Activated CD4-positive, alpha-beta T cell treated with anti-CD3 and anti-CD28 coated beads for 48 hours (primary cell): ENCODE results near the gene OXCT1.
A peak's percentile ranks its signal among the peaks of the same experiment; 100 is the strongest.
"Not testable (repeated sequence)": the region's sequence is repeated elsewhere in the genome, so short reads cannot be mapped to it uniquely, and the experiment has no call there.

Source experiments
- DNase-seq: peaks from one replicate; pipeline ENCODE4 v3.0.0-alpha.2; 2020

The OXCT1 gene

DNA sequence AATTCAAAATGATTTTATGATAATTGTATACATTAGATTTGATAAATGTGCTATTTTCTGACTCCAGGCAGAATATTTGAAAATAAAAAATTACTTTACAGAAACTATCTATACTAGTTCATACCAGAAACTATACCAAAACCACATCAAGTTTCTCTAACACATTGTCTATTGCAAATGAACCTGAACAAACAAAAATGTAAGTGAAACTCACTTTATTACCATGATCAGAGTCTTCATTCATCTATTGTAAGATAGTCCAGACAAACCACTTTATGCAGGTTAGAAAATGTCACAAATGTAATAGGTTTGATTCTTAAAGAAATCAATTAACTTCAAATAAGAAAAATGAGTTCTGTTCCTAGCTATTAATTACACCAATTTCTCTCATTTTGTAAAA is 99.4 kb downstream of the OXCT1 start:
- no peak for DNase-seq

DNA sequence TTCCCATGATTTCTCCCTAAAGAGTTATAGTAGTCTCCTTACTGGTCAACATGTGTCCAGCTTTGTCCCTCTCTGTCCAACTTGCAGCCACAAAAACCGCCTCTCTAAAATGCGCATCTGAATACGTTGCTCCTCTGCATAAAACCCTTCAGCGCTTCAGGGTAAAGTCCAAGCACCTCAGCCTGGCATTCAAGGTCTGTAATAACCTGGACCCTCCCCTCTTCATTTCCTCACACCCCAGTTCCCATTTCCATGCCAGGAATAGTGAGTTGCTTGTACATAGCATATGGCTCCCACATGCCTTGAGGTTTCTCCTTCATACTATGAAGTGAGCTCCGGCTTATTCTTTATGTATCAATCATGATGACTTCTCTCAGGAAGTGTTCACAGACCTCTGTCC is 101.5 kb downstream of the OXCT1 start:
- DNase-seq: no peak

DNA sequence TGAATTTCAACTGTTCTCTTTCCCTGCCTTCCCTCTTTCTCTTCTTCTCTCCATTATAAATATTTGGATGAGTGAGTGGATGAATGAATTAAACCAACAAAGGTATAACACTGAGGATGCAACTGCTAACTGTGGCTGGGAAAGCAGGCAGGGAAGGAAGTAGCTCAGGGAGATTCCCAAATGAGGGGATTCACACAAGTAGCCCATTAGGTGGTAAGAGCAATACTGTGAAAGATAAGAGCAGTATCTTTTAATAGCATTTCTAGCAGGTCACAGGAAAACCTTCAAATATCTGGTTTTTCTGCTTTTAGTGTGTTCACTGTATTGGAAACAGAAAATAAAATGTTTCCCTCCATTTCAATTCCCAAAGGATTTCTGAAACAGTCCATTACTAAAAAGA is 105.6 kb downstream of the OXCT1 start:
- no peak for DNase-seq

DNA sequence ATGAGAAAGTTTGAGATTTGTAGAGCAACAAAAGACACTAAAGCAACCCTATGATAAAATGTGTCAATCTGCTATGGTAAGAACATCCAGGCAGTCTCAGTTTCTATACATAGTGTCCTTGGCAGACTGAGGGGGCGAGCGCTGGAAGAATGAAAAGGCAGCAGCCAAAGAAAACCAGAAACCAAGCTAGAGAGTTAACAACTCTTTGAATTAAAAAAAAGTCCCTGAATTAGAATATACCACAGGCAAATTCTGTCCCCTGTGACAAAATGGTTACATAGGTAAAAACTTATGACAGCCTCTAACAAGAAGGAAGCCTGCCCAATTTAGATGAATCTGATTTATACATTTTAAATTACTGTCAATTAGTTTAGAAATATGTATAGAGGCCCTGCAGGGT is 106.7 kb downstream of the OXCT1 start:
- DNase-seq: no peak

DNA sequence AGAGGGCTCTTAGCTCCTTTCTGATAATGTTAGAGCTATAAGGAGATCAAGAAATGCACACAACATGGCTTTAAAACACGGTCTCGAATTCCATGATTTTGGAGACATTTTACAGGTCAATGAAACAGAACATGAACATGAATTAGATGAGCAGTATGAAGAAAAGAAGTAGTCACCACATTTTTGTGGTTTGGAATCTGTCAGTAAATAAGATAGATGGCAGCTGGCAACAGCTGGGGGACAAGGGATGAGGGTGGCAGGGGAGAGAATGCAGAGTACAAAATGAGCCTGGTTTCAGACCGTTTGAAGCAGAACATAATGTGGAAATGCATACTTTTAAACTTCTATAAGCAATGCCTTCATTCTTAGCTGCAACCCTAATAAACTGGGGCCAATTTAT is 107.1 kb downstream of the OXCT1 start:
- no peak for DNase-seq

DNA sequence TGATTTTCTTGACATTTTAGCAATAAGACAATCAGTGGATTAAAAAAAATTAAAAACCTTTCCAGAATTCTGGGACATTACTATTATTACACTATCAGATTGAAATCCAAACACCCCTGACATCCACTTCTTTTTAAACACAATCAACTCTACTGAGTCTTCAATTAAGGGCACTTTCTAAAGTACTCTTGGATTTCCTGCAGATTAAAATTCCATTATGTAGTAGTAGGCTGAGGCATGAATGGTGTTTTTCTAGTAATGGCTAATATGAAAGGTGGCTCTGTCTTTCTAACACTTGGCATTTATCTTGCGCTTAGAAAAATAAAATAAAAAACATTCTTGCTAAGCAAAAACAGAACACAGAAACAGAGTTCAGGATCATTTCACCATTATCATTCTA is 107.8 kb downstream of the OXCT1 start:
- no peak for DNase-seq

DNA sequence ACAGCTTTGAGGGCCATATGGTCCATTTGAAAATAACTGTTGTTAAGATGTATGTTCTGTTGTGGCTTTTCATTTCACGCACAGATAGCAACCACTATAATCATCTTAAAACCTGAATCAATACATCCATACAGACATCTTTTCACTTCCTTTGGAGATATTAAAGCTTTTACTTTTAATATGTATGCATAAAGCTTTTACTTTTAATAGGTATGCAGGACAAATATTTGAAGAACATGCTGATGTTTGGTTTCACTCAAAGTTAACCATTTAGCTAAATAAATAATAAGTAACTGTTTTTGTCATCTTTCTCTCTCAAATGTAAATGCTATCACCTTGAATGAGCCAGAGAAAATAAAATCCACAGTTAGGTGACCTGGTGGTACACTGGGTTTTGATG is 108.6 kb downstream of the OXCT1 start:
- no peak for DNase-seq

DNA sequence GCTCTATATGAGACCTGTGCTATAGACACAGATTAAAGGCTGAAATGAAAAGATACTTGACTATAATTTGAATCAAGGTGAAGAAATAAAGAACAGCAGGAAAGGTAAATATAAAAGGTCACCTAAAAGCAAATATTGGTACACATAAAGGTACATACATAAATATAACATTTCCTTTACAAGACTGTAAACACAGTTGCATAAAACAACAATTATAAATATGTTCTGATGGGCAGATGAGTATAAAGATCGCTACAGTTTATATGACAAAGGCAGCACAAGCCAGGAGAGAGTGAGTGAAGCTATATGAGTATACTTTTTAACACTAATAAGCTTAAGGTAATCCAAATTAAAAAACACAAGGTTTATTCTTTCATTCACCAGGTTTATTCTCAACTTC is 114.5 kb downstream of the OXCT1 start:
- DNase-seq: no peak

DNA sequence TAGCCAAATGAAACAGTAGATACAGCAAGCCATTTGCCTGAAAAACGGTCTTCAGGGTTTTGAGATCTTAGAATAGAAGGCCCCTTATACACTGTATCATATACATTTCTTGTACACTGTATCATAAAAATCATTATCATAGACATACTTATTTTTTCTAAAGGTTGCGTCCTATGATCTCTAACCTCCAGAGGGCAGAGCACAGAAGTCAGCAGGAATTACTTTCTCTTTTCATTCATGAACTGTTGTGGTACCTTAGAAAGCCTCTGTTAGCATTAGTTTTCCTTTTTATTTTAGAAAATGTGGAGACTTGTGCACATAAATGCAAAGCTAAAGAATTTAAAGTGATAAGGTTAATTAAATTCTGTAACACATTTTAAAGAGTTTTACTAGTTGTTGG is 115.4 kb downstream of the OXCT1 start:
- no peak for DNase-seq

DNA sequence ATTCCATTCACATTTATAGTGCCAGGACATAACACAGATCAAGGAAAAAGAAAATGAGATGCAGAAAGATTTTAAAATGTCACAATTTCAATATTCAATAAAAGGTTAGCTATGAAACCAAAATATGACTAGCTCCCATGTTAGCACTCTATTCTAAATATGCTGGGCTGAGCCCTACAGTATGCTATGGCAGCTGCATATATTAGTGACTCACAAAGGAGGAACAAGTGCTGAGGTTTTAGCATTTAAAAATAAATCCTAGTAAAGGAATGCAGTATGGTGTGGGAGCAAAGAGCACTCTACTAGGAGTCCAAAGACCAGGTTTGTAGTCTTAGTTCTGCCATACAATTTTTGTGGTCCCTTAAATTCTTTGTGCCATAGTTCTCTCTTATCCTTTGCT is 118.4 kb downstream of the OXCT1 start:
- no peak for DNase-seq

DNA sequence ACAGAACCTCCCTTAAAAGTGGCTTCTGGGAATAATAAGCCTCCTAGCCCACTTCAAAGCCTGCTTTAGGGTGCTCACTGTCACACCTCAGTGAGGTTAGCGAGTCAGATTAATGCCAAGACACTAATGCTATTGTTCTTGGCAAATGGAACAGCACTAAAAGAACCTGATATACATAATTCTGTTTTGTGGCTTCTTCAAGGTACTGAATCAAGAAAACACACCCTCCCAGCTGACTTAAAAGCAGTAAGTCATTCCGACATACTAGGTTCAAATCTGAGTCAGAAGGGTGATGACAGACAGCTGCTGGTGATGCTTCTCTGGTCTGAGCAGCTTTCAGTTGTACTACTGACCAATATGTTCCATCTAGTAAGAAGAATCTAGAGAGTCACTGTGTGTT is 121.6 kb downstream of the OXCT1 start:
- DNase-seq: peak; percentile 54

DNA sequence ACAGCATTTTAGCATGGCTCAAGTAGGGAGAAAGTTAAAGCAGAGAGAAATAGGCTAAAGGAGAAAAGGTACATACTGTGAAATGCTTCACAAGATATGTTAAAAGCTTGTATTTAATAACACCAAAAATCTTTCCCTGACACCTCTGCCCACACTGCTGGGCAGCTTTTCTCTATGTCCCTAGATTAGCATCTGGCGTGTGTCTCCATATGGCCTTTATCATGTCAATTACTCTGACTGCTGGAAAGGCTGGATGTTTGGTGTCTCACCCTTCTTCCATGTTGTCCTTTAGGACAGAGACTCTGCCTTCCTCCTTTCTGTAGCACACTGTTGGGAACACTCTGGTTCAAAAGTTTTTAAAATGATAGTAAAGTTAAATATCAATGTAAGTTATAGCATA is 122.5 kb downstream of the OXCT1 start:
- no peak for DNase-seq

DNA sequence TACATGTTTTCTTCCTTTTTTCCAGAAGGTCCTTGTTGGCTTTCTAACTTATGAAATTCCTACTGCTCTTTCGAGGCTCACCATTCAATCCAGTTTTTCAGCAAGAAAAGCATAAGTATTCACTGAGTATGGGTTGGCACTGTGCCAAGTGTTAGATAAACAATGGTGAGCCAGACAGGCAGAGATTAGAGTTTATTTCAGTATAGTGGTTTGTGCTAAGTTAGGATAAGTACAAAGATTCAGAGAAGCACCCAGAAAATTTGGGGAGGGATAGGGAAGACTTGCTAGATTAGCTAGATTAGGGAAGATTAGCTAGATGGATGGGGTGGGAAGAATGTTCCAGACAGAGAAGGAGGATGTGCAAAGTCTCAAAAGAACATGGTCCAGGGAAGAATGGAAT is 122.9 kb downstream of the OXCT1 start:
- no peak for DNase-seq

DNA sequence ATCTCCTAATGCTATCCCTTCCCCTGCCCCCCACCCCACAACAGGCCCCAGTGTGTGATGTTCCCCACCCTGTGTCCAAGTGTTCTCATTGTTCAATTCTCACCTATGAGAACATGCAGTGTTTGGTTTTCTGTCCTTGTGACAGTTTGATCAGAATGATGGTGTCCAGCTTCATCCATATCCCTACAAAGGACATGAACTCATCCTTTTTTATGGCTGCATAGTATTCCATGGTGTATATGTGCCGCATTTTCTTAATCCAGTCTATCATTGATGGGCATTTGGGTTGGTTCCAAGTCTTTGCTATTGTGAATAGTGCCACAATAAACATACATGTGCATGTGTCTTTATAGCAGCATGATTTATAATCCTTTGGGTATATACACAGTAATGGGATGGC is 127.6 kb downstream of the OXCT1 start:
- not testable (repeated sequence) for DNase-seq

DNA sequence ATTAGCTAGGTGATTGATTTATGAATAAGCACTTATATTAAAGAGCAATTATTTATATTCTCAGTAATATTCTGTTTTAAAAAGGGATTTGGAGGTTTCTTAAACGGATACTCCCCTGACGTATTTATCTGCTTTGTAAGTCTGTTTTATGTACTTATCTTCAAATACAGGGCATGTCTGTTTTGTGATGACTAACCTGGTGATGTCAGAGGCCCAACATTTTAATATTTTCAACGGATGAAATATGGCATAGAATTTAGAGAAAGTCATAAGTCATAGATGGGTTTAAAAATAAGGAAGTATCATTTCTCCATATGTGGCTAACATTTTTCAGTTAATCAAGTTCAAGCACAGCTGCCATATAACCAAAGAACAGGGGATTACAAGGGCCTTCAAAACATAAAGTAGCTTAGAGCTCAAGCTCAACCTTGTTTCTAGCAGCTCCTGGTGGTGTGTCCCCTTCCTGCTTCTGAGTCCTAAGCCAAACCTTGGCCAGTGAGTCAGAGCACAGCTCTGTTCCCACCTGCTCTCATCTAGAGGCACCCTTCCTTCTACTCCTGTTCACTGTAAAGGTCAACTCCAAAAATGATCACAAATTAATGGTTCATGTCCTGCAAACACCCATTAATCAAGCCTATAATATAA is 131.4 kb downstream of the OXCT1 start:
- no peak for DNase-seq

DNA sequence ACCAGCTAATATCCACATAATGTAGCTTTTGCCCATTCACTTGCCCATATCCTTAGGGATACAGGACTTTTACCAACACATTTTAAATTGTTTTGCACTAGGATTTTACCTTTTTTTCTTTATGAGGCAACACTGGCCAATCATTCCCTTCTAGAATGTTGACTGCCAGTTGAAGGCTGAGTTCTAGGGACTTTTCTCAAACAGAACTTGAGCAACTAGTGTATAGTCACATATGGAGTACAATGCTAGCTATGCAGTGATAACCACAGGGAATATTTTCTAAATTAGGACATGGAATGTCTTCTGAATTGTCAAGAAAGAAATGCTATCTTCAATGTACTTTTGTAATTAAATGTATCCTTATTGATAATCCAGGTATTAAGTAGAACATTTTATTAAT is 133.6 kb downstream of the OXCT1 start:
- no peak for DNase-seq

DNA sequence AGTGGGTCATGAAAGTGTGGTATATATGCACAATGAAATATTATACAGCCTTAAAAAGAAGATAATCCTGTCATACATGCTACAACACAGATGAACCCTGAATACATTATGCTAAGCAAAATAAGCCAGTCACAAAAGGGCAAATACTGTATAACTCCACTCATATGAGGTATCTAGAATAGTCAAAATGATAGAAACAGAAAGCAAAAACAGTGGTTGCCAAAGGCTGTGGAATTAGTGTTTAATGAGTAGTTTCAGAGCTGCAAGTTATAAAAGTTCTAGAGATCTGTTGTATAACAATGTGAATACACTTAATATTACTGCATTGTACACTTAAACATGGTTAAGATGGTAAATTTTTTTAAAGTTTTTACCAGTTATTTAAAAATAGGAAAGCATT is 135.0 kb downstream of the OXCT1 start:
- no peak for DNase-seq

DNA sequence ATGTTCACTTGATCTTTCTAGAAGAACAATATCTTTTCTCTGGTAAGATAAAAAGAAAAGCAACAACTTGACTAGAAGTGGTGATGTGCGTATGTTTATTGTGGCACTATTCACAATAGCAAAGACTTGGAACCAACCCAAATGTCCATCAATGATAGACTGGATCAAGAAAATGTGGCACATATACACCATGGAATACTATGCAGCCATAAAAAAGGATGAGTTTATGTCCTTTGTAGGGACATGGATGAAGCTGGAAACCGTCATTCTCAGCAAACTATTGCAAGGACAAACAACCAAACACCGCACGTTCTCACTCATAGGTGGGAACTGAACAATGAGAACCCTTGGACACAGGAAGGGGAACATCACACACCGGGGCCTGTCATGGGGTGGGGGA is 140.8 kb downstream of the OXCT1 start:
- not testable (repeated sequence) for DNase-seq

DNA sequence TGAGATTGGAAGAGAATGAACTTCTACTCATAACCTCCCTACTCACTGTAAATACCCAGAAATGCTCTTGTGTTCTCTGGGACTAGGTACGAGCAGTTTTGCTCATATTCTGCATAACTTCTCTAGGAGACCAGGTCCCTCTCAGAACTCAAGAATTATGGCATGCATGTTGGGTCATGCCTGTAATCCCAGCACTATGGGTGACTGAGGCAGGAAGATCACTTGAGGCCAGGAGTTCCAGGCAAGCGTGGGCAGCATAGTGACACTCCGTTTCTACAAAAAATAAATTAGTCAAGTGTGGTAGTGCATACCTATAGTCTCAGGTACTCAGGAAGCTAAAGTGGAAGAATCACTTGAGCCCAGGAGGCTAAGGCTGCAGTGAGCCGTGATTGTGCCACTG is 141.9 kb downstream of the OXCT1 start:
- DNase-seq: no peak

DNA sequence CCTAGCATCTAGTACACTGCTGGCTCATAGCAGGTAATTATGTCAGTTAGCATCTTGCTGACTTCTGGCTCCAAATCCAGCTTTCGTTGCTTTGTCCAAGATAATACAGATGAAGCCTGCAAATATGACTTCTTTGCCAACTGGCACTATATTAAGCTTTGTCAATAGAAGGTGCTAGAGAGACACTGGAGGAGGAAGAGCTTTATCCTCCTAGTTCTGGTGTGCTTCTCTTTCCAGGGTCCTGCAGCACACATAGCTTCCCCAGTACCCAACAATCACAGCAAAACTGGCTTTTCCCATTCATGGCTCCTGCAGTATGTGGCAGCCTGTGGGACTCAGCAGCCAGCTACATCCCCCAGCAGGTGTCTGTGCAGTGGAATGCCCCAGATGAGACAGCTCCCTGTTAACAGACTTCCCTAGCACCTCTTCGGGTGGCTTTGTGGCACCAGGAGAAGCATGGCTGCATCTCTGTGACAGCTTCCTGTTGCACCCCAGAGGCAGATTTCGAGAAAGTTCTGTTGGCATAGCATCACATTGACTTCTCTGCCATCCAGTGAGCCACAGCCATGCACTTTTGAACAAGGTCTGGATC is 147.8 kb downstream of the OXCT1 start:
- DNase-seq: no peak

DNA sequence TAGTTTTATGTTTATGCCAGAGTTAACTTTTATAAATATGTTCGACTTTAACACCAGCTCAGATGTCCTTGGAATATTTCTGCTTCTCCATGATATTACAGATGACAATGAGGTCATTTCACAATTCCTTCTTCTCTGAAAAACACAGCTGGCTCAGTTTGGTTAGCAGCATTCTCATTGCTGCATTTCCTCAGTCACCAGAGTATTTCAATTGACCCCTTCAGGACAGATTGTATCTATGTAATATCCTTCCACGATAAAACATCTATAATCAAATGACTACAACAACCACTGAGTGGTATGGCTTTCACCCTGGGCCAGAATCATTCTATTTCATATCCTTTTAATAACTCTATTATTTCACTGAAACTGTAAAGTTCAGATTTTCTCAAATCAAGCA is 148.7 kb downstream of the OXCT1 start:
- no peak for DNase-seq

DNA sequence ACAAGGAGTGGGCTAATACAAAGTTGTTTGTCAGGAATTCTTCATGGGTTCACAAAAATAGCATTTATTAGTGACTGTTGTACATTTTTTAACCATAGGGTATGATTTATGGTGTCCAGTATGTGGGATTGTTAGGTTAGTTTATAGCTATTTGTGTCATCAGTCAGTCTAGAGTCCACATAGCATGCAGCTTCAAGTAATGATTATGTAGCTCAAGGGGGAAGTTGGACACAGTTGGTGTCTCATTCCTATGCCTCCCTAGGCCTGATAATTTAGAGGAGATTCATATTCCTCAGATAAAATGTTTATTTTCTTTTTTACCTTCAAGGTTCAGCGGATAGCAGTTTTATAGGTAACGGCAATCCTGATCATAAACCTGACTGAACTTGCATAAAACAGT is 153.8 kb downstream of the OXCT1 start:
- no peak for DNase-seq

DNA sequence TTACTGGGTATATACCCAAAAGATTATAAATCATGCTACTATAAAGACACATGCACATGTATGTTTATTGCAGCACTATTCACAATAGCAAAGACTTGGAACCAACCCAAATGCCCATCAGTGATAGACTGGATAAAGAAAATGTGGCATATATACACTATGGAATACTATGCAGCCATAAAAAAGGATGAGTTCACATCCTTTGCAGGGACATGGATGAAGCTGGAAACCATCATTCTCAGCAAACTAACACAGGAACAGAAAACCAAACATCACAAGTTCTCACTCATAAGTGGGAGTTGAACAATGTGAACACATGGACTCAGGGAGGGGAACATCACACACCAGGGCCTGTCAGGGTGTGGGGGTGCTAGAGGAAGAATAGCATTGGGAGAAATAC is 155.8 kb downstream of the OXCT1 start:
- DNase-seq: not testable (repeated sequence)

DNA sequence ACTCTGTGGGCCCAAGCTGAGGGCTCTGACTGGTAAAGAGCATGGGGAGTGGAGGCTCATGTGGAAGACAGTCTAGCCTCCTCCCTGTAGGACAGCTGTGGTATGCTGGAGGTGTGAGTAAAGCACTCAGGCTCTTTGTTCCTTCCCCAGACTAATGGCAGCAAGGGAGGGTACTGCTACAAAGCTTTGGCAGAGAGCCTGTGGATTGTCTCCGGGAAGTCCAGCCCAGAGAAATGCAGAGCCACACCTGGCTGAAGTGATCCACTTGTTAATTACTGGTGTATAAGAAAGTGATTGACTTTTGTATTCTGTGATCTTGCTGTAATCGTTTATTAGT is 161.7 kb downstream of the OXCT1 start:
- DNase-seq: no peak

DNA sequence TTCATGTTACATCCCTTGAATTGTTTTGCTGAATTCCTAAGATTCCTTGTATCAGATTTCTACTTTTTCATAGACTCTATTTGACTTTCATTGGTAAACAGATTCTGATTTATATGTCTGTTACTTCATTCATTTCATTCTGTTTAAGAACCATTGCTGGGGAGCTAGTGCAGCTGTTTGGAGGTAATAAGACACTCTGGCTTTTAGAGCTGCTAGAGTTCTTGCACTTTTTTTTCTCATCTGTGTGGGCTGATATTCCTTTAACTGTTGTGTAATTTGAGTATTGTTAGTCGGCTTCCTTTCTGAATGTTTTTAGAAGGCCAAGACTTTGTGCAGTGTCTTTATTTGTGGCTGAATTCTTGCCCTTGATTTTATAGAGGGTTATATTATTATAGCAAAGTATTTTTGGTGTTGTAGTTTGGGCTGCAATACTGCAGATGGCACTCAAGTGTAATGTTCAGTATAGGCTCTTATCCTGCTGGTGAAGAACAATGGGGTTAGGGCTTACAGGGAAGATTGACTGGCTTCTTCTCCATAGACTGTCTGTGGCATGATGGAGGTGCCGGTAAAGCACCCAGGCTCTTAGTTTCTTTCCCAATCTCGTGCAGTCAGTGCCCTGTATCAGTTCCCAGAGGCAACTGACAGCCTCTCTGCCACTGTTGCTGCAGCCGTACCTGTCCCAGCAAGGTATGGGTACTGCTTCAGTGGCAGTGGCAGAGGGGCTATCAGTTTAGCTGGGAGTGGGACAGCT is 162.2 kb downstream of the OXCT1 start:
- DNase-seq: no peak
